GM12878 (cell line): Measurements from ENCODE around the gene CCDC9B. TPM values are rescaled to one million over a fixed set of nuclear protein-coding genes. Genes with fewer than 3 reads are reported as not detected.

Experiments used
- BRCA1 ChIP-seq: IDR thresholded peaks from 2 replicates; pipeline ENCODE4 v1.6.1; 2011; ENCODE audit warnings: low read depth, low read length, improper control_type of control experiment
- CUX1 ChIP-seq: IDR thresholded peaks from 2 replicates; pipeline ENCODE4 v1.6.1; 2012; ENCODE audit warnings: improper control_type of control experiment, low read depth, low read length; ENCODE audit not compliant: insufficient replicate concordance
- E4F1 ChIP-seq: fragments of 450-650 bp; IDR thresholded peaks from 2 replicates; pipeline ENCODE4 v1.6.1; 2018; ENCODE audit warnings: borderline replicate concordance, mild to moderate bottlenecking; ENCODE audit not compliant: partially characterized antibody
- ESRRA ChIP-seq: IDR thresholded peaks from 2 replicates; pipeline ENCODE4 v1.6.1; 2012; ENCODE audit warnings: mild to moderate bottlenecking, low read length, improper control_type of control experiment
- HDAC2 ChIP-seq: fragments of 200-600 bp; sonication (generic); IDR thresholded peaks from 2 replicates; pipeline ENCODE4 v1.6.1; 2017
- IKZF1 ChIP-seq: fragments of 450-650 bp; conservative IDR thresholded peaks from 2 replicates; pipeline ENCODE4 v1.6.1; 2017; ENCODE audit warnings: antibody characterized with exemption, mild to moderate bottlenecking
- IKZF2 ChIP-seq, 2 experiments: fragments of 450-650 bp; IDR thresholded peaks; 2 replicates each; pipeline ENCODE4 v1.6.1; 2017; ENCODE audit warnings: mild to moderate bottlenecking in 2 of 2, moderate library complexity in 2 of 2
- JUND ChIP-seq: IDR thresholded peaks from 2 replicates; pipeline ENCODE4 v1.6.1; 2012; ENCODE audit warnings: low read depth, mild to moderate bottlenecking, low read length, improper control_type of control experiment, moderate library complexity
- KLF5 ChIP-seq: fragments of 450-650 bp; IDR thresholded peaks from 2 replicates; pipeline ENCODE4 v1.6.1; 2014; ENCODE audit warnings: mild to moderate bottlenecking; ENCODE audit not compliant: partially characterized antibody
- NFIC ChIP-seq: IDR thresholded peaks from 2 replicates; pipeline ENCODE4 v1.6.1; 2012; ENCODE audit warnings: low read depth, mild to moderate bottlenecking, inconsistent platforms, low read length, moderate library complexity
- PKNOX1 ChIP-seq: fragments of 450-650 bp; IDR thresholded peaks from 2 replicates; pipeline ENCODE4 v1.6.1; 2016; ENCODE audit warnings: mild to moderate bottlenecking
- POLR2A ChIP-seq: IDR thresholded peaks from 2 replicates; pipeline ENCODE4 v1.6.1; 2011; ENCODE audit warnings: low read depth, mild to moderate bottlenecking, low read length
- POLR2AphosphoS5 ChIP-seq: IDR thresholded peaks from 2 replicates; pipeline ENCODE4 v1.6.1; 2011; ENCODE audit warnings: mild to moderate bottlenecking, low read length, inconsistent platforms
- RAD51 ChIP-seq: fragments of 450-650 bp; IDR thresholded peaks from 2 replicates; pipeline ENCODE4 v1.6.1; 2016; ENCODE audit warnings: moderate library complexity, mild to moderate bottlenecking, inconsistent platforms
- RFX5 ChIP-seq: IDR thresholded peaks from 2 replicates; pipeline ENCODE4 v1.6.1; 2011; ENCODE audit warnings: low read depth, low read length, improper control_type of control experiment
- SIN3A ChIP-seq: IDR thresholded peaks from 2 replicates; pipeline ENCODE4 v1.6.1; 2012; ENCODE audit warnings: low read depth, low read length, improper control_type of control experiment
- SMAD1 ChIP-seq: fragments of 450-650 bp; IDR thresholded peaks from 2 replicates; pipeline ENCODE4 v1.6.1; 2018; ENCODE audit warnings: mild to moderate bottlenecking, low read depth; ENCODE audit not compliant: partially characterized antibody
- SPI1 ChIP-seq: IDR thresholded peaks from 2 replicates; pipeline ENCODE4 v1.6.1; 2011; ENCODE audit warnings: low read depth, mild to moderate bottlenecking, low read length, moderate library complexity, borderline replicate concordance; ENCODE audit not compliant: insufficient read depth
- SRF ChIP-seq, 2 experiments: IDR thresholded peaks; 2 replicates each; pipeline ENCODE4 v1.6.1; 2011; ENCODE audit warnings: low read depth in 2 of 2, low read length in 2 of 2, mild to moderate bottlenecking in 1 of 2, moderate library complexity in 1 of 2
- SUZ12 ChIP-seq: fragments of 200-600 bp; sonication (generic); IDR thresholded peaks from one replicate; pipeline ENCODE4 v1.6.1; 2018; ENCODE audit warnings: antibody characterized with exemption, mild to moderate bottlenecking; ENCODE audit not compliant: unreplicated experiment
- TCF7 ChIP-seq: IDR thresholded peaks from 2 replicates; pipeline ENCODE4 v1.6.1; 2014; ENCODE audit warnings: antibody characterized with exemption, borderline replicate concordance
- WRNIP1 ChIP-seq: IDR thresholded peaks from 2 replicates; pipeline ENCODE4 v1.6.1; 2011; ENCODE audit warnings: low read depth, low read length, improper control_type of control experiment, borderline replicate concordance
- ZNF207 ChIP-seq: fragments of 450-650 bp; IDR thresholded peaks from 2 replicates; pipeline ENCODE4 v1.6.1; 2014; ENCODE audit warnings: antibody characterized with exemption, mild to moderate bottlenecking, borderline replicate concordance
- polyA plus RNA-seq, 11 experiments: library from polyadenylated mRNA; depleted of rRNA in 4 of 11; unstranded in 6 of 11; stranded (reverse) in 5 of 11; fragments of >200 nt; fragmentation: Nextera tagmentation in 4 of 11; fragmentation: Illumina TruSeq in 1 of 11; extraction: Ambion mirVana in 4 of 11; extraction: Trizol in 1 of 11; gene quantifications; 1 replicate in 1 of 11; 2 replicates in 10 of 11; pipeline versions ENCODE4 v1.2.1 to v1.2.3, GENCODE V29; 2011 to 2016; ENCODE audit warnings: inconsistent platforms in 2 of 11, missing spikeins in 2 of 11, low read depth in 1 of 11
- total RNA-seq, 4 experiments: library from RNA; depleted of rRNA in 3 of 4; stranded (reverse); fragments of >200 nt in 3 of 4; fragmentation: Illumina TruSeq in 1 of 4; extraction: Trizol in 1 of 4; gene quantifications; 2 replicates each; pipeline versions ENCODE4 v1.2.1 to v1.2.3, GENCODE V29; 2013 to 2021
- TF ChIP-seq, protein P1 (sequence below): IDR thresholded peaks from 2 replicates; pipeline ENCODE4 v1.6.1; 2012; ENCODE audit warnings: low read depth, low read length, improper control_type of control experiment

CCDC9B gene
- total and polyA plus RNA-seq, 10 of the 15 experiments (the other 5 are each of a cell fraction or from before 2014, with no cell fraction given): 0.01 to 0.08 (median 0.03) TPM; not detected in 6

DNA sequence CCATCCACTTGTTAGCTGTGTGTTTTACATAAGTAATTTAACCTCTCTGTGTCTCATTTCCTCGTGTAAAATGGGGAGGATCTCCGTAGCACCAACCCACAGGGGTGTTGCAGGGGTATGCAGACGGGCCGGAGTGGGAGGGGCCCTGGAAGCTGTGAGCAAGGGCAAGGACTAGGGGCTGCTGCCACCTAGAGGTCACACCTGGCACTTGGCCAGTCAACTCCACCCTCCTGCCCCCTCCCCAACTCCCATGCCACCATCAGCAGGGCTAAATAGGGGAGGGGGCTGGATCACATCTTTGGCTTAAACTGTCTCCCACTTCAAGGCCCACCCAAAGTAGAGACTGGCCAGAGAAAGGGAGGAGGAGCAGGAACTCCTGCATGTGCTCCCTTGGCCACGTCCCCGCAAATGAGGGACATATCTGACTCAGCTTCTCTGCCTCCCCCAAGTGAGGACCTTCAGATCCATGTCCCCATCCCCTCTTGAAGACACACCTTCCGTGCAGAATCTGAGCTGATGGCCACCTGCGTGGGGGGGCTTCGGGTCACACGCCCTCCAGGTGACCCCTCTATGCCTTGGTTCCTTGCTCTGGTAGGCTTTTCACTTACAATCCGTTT lies 2.6 kb downstream of the CCDC9B start (continued):
- TF ChIP-seq HDAC2 (no peak), SRF (IDR thresholded peaks at IDR 0.05; ENCODE audit: low read depth in 2 of 2, low read length in 2 of 2) (no peak), JUND (no peak), NFIC (no peak), PKNOX1 (no peak), IKZF2 (IDR thresholded peaks at IDR 0.05) (no peak), RAD51 (no peak), RFX5 (no peak), ZNF207 (peak; percentile 38; the same call in 1 of the 2 replicates), KLF5 (no peak), CUX1 (no peak), SIN3A (no peak), SPI1 (no peak), BRCA1 (no peak), IKZF1 (no peak), POLR2AphosphoS5 (no peak), TCF7 (no peak), SUZ12 (no peak), SMAD1 (no peak), E4F1 (no peak), POLR2A (no peak), WRNIP1 (no peak), ESRRA (no peak)
- TF ChIP-seq, protein P1, sequence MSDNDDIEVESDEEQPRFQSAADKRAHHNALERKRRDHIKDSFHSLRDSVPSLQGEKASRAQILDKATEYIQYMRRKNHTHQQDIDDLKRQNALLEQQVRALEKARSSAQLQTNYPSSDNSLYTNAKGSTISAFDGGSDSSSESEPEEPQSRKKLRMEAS: no peak
